ENCODE results near the gene NFIC.

GRCh38 chr19:3370214-3370720, 3.9 kb downstream of the NFIC start:
- no peak for TF ChIP-seq POLR2A (IDR thresholded peaks at IDR 0.05)
- no peak for TF ChIP-seq EP300 (IDR thresholded peaks at IDR 0.05)
- TF ChIP-seq CTCF (IDR thresholded peaks at IDR 0.05): no peak
- peak; percentile 22 for TF ChIP-seq POLR2AphosphoS5 (IDR thresholded peaks at IDR 0.05)

Data from gastroesophageal sphincter (tissue), 3 donors.